Measurements from ENCODE around the gene WWOX. TPM values are rescaled to one million over a fixed set of nuclear protein-coding genes. Genes with fewer than 3 reads are reported as not detected.

Gene WWOX
- total RNA-seq, 1 donor from 2014 or later, result 106 TPM

DNA sequence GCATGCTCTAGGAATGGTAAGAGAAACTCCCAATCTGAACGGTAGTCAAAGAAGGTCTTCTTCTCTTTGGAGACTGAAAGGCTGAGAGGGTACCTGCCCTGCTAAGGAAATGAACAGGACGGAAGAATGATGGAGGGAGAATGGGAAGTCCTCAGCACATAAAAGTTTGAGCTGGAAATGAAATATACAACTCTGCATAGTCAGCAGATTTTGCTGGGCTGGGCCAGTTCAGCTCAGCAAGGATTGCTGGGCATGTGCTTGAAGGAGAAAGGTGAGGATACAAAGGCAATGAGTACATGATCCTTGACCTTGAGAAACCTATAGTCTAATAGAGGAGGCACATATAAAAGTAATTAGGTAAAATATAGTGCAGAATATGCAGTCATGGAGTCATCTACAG, 831.8 kb downstream of the WWOX start:
- H3K4me1 ChIP-seq, result no peaks in the 10 kb centered on the region
- intact Hi-C loops (cut with DNase I), result no loop called here
- H3K4me3 ChIP-seq, result no peak overlapping the region
- DNase-seq (ENCODE audit: low spot score in 2 of 2), result no peak
- no peaks in the 10 kb centered on the region for H3K36me3 ChIP-seq
- TF ChIP-seq, protein P1, sequence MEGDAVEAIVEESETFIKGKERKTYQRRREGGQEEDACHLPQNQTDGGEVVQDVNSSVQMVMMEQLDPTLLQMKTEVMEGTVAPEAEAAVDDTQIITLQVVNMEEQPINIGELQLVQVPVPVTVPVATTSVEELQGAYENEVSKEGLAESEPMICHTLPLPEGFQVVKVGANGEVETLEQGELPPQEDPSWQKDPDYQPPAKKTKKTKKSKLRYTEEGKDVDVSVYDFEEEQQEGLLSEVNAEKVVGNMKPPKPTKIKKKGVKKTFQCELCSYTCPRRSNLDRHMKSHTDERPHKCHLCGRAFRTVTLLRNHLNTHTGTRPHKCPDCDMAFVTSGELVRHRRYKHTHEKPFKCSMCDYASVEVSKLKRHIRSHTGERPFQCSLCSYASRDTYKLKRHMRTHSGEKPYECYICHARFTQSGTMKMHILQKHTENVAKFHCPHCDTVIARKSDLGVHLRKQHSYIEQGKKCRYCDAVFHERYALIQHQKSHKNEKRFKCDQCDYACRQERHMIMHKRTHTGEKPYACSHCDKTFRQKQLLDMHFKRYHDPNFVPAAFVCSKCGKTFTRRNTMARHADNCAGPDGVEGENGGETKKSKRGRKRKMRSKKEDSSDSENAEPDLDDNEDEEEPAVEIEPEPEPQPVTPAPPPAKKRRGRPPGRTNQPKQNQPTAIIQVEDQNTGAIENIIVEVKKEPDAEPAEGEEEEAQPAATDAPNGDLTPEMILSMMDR (IDR thresholded peaks at IDR 0.05), result no peak
- no peaks in the 10 kb centered on the region for H3K9me3 ChIP-seq
- H3K27me3 ChIP-seq, result no peaks in the 10 kb centered on the region
- no peak overlapping the region for H3K27ac ChIP-seq

DNA sequence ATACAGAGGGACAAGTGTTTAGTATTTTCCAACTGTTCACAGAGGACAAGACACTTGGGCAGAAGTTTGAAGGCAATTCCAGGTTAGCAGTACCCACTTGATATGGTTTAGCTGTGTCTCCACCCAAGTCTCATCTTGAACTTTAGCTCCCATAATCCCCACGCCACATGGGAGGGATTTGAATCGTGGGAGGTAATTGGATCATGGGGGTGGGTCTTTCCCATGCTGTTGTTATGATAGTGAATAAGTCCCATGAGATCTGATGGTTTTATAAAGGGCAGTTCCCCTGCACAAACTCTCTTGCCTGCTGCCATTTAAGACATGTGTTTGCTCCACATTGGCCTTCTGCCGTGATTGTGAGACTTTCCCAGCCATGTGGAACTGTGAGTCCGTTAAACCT, 832.2 kb downstream of the WWOX start:
- intact Hi-C loops (cut with DNase I), result no loop called here
- H3K36me3 ChIP-seq, result no peaks in the 10 kb centered on the region
- H3K4me3 ChIP-seq, result no peak overlapping the region
- no peak overlapping the region for H3K27ac ChIP-seq
- DNase-seq (ENCODE audit: low spot score in 2 of 2), result no peak
- TF ChIP-seq, protein P1 (IDR thresholded peaks at IDR 0.05), result no peak
- H3K4me1 ChIP-seq, result no peaks in the 10 kb centered on the region
- H3K27me3 ChIP-seq, result no peaks in the 10 kb centered on the region
- H3K9me3 ChIP-seq, result no peaks in the 10 kb centered on the region

DNA sequence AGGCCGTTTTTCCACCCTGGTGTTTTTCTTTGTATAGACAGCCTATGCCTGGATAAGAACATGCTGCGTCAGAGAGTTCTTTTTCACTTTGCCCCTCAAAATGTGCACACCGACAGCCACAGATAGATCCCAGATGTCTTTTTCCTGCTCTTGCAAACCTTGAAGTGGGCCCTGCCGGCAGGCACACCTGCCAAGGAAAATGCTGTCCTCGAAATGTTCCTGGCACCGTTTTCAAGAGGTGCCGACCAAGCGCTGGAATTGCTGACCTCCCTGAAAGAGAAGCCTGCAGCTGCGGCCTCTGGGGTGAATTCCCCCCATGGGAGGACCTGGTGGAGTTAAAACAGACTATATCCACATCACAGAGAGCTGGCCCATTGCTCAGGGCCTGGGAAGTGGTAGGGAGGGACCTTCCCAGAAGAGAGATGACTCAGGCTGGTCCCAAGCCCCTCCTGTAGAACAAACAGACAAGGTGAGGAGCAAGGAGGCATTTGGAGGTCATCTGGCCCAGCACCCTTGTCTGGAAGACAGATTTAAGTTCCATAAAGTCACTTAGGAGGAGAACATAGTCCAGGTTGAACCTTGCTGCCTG, 833.0 kb downstream of the WWOX start:
- Histone ChIP-seq H3K27ac (no peak overlapping the region), H3K9me3 (no peaks in the 10 kb centered on the region), H3K4me1 (no peaks in the 10 kb centered on the region), H3K4me3 (no peak overlapping the region), H3K36me3 (no peaks in the 10 kb centered on the region), H3K27me3 (no peaks in the 10 kb centered on the region)
- intact Hi-C loops (cut with DNase I), result no loop called here
- no peak for DNase-seq (ENCODE audit: low spot score in 2 of 2)
- TF ChIP-seq, protein P1 (IDR thresholded peaks at IDR 0.05), result no peak

DNA sequence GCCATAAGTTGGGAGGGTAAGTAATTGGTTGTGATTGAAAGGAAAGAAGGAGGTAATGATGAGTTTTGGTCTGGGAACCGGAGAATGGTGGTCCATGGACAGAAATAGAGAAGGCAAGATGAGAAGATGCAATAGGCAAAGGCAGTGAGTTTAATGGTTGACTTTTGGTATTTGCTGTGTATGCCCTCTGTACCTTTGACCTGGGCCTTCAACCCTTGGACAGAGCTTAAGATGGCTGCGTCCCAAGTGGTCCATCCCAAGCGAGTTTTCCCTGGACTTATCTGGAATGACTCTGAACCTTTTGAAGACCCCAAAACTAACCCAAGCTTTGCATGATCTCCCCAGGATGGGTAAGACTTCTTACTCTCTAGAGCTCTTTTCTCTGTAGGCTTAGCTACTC, 836.6 kb downstream of the WWOX start:
- Histone ChIP-seq H3K4me3 (no peak overlapping the region), H3K27me3 (no peaks in the 10 kb centered on the region), H3K4me1 (no peaks in the 10 kb centered on the region), H3K9me3 (no peaks in the 10 kb centered on the region), H3K36me3 (no peaks in the 10 kb centered on the region), H3K27ac (no peak overlapping the region)
- intact Hi-C loops (cut with DNase I), result no loop called here
- DNase-seq (ENCODE audit: low spot score in 2 of 2), result no peak
- TF ChIP-seq, protein P1 (IDR thresholded peaks at IDR 0.05), result no peak

DNA sequence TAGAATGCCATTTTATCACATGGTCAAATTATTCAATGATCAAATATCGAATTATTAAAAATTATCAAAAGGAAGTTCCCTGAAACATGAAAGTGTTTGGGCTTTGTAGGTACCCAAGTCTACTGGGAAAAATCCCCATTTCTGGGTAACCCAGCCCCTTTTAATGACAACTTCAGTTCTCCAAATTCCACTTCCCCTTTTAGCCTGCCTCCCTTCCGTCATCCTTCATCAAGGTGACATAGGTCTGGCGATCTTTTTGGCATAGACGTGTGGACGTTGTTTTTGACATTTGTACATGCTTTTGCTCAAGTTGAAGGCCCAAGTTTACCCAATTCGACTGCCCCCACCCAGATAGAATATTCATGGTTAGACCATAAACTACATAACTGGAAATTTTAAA, 840.1 kb downstream of the WWOX start:
- TF ChIP-seq, protein P1 (IDR thresholded peaks at IDR 0.05), result no peak
- Histone ChIP-seq H3K4me1 (no peaks in the 10 kb centered on the region), H3K27ac (no peak overlapping the region), H3K27me3 (no peaks in the 10 kb centered on the region), H3K9me3 (no peaks in the 10 kb centered on the region), H3K4me3 (no peak overlapping the region), H3K36me3 (no peaks in the 10 kb centered on the region)
- no peak for DNase-seq (ENCODE audit: low spot score in 2 of 2)
- intact Hi-C loops (cut with DNase I), result no loop called here
